C4-2B (cell line): Measurements from ENCODE around the gene RARG.

Source experiments
- H3K27ac ChIP-seq: fragments of 450-650 bp; 2 replicates; pipeline ENCODE4 v1.5.1; 2017
- ZFX ChIP-seq: fragments of 450-650 bp; IDR thresholded peaks from 2 replicates; pipeline ENCODE4 v1.6.1; 2017
- TF ChIP-seq, protein P1 (sequence below): fragments of 450-650 bp; conservative IDR thresholded peaks from 2 replicates; pipeline ENCODE4 v1.5.1; 2017; ENCODE audit warnings: mild to moderate bottlenecking

The RARG gene

DNA sequence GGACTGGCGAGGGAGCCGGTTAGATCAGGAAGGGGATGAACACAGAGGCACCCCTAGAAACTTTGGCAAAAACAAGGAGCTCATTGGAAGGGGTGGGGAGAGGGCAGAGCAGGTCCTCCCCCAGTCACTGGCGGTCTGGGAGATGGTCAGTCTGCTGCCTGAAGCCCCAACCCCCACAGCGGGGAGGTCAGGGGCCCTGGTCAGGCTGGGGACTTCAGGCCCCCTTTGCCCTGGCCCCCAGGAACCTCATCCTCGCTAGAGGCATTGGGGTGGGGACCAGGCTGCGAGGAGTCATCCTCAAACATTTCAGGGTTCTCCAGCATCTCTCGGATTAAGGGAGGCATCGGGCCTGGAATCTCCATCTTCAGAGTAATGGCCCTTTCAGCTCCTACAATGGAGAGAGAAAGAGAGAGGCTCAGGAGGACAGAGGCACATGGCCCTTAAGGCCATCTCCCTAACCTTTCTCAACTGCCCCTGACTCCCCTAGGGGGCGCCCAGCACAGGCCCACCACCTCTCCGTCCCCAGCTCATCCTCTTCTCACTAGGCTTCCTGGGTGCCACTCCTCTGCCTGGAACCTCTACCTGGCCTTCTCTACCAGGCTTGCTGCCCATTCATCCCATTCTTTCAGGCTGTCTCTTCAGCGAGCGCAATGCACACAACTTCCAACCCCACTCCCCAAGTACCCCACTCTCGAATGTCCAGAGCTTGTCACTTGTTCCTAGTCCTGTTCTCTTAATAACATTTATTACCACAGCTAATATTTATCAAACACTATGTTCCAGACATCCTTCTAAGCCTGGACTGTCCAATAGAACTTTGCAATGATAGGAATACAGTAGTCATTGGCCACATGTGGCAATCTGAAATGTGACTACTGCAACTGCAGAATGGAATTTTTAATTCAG, 20.3 kb downstream of the RARG start:
- no peak overlapping the region for H3K27ac ChIP-seq
- no peak for TF ChIP-seq ZFX
- TF ChIP-seq, protein P1, sequence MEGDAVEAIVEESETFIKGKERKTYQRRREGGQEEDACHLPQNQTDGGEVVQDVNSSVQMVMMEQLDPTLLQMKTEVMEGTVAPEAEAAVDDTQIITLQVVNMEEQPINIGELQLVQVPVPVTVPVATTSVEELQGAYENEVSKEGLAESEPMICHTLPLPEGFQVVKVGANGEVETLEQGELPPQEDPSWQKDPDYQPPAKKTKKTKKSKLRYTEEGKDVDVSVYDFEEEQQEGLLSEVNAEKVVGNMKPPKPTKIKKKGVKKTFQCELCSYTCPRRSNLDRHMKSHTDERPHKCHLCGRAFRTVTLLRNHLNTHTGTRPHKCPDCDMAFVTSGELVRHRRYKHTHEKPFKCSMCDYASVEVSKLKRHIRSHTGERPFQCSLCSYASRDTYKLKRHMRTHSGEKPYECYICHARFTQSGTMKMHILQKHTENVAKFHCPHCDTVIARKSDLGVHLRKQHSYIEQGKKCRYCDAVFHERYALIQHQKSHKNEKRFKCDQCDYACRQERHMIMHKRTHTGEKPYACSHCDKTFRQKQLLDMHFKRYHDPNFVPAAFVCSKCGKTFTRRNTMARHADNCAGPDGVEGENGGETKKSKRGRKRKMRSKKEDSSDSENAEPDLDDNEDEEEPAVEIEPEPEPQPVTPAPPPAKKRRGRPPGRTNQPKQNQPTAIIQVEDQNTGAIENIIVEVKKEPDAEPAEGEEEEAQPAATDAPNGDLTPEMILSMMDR: no peak; the same call in none of the 2 replicates

DNA sequence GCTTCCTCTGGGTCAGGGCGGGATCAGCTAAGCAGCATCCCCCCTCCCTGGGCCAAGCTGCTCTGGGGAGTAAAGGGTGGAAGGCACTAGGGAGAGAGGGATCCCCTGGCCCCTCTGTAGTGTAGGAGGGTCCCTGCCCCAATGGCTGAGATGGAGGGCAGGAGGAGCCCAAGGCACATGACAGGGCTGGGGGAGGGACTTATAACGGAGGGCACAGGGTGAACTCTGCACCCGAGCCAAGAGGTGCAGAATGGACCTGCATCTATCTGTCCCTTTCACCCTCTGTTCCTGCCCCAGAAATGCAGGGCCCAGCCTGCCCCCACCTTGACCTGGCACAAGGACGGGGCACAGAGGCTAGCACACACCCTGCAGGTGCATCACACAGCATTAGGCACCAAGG, 21.2 kb downstream of the RARG start:
- TF ChIP-seq ZFX: no peak
- TF ChIP-seq, protein P1: no peak

DNA sequence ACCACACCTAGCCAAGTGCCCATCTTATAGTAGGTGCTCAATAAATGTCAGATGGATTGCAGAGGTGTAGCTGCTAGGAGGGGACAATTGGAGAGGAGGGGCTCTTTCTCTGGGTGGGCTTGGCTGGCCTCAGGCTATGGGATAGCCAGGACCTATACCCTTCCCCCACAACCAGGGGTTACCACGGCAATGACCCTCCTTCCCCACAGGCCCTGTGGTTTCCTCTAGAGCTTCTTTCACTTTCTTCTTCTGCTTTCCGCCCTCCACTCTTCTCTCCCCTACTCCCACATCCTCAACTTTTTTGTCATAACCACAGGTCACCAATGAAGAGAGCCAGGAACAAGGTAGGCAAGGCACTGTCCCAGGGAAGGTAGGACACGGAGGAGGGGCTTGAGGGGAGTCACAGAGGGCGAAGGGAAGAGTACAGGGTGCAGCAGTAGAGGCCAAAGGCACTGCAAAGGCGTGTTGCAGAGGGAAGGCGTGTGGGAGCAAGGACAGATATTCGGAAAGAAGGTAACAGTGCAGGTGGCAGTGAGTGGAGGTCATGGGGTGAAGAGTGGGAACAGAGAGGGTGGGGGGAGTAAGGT, 23.0 kb downstream of the RARG start:
- no peak overlapping the region for H3K27ac ChIP-seq
- TF ChIP-seq, protein P1: no peak
- TF ChIP-seq ZFX: no peak

More for the DNA sequence above, 21.2 kb downstream of the RARG start:
- H3K27ac ChIP-seq: no peak overlapping the region

DNA sequence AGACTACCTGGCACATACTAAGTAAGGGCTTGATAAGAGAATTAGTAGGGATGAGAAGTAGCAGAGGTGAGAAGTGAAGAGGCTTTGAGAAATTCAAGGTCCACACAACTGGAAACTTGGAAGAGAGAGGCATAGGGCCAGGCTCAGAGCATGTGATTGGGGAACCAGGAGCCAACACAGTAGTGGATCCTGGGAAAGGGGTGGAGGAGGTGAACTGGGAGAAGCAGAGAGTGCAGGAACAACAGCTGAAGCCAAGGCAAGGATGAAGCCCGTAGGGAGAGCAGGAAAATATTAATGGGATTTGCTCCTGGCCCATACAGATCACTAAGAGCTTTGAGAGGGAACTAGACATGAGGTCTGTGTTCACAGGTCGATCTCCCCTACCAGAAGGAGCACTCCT, 23.6 kb downstream of the RARG start:
- H3K27ac ChIP-seq: no peak overlapping the region
- TF ChIP-seq ZFX: no peak
- TF ChIP-seq, protein P1: no peak

DNA sequence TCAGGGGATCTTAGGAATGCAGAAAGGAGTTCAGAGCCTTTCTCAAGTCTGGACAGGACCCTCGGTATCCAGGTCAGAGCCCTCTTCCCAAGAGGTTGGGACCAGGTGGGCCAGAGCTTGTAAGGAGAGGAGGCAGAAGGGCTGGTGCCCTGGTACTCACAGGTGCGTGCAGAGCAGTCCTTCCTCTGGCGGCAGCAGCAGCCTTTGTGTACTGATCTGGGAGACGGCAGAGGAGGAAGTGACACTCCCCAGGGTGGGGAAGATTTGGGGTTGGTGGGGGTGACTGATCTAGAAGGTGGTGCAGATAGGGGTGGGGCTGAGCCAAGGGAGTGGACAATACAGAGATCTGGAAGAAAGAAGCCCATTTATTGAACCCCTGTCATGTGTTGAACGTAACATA, 25.0 kb downstream of the RARG start, which contains the start of gene ITGB7:
Gene ITGB7, minus strand, starts transcription at position 210 of the 400 bp plus-strand sequence. CDS start 6,808 bp downstream, outside the sequence.
- no peak within 1 kb of the TSS for H3K27ac ChIP-seq
- TF ChIP-seq, protein P1: no peak
- TF ChIP-seq ZFX: no peak

DNA sequence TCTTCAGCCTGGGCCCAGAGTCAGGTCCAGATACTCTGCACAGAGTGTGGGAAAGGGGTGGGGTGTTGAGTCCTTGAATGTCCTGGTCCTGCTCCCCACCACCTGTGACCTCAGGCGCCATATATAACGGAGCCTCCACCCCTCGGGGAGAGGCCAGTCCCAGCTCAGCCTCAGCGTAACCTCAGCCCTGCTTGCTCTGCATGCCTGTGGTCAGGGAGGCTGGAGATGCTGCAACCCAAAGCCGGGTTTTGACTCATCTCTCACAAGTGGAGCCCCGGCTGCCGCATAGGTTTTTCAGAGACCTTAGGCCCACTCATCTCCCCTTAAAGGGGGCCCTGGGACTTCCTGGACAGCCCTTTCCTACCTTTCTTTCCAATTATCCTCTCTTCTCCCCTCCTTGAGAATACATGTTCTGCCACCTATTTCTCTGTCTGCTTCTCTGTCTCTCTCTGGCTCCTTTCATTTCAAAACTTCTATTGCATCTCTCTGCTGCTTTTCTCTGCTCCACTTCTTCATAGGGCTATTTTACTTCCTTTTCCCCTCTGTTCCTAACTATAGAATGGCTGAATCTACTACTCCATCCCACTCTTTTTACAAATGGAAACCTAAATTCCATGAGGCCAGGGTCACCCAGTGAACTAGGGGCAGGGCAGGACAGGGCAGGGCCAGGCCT, 26.1 kb downstream of the RARG start:
- TF ChIP-seq ZFX: no peak
- TF ChIP-seq, protein P1: no peak
- H3K27ac ChIP-seq: no peak overlapping the region
